Ovary (tissue), 9 donors: ENCODE results near the gene SLC39A13. TPM values are rescaled to one million over a fixed set of nuclear protein-coding genes. Genes with fewer than 3 reads are reported as not detected.

Source experiments
- DNase-seq, 5 donors: peaks; one replicate each; pipeline ENCODE4 v3.0.0-alpha.2; 2019 to 2020
- H3K27ac ChIP-seq, 2 donors: fragments of 200-600 bp; one replicate each; pipeline versions ENCODE4 v1.5.1 to v1.8.0; 2019 to 2022
- H3K27me3 ChIP-seq: fragments of 200-600 bp; one replicate; pipeline ENCODE4 v1.8.0; 2022
- H3K36me3 ChIP-seq: fragments of 200-600 bp; sonication (generic); one replicate; pipeline ENCODE4 v1.5.1; 2019
- H3K4me1 ChIP-seq: one replicate; pipeline ENCODE4 v1.8.1; 2013; ENCODE audit warnings: mild to moderate bottlenecking, moderate library complexity; ENCODE audit not compliant: insufficient read depth
- H3K4me3 ChIP-seq: fragments of 200-600 bp; sonication (generic); one replicate; pipeline ENCODE4 v1.5.1; 2017
- H3K9me3 ChIP-seq, 2 donors: fragments of 200-600 bp in 1 of 2; sonication (generic) in 1 of 2; one replicate each; pipeline versions ENCODE4 v1.5.1 to v1.8.1; 2013 to 2019; ENCODE audit warnings: mild to moderate bottlenecking in 1 of 2, moderate library complexity in 1 of 2
- EP300 ChIP-seq: sonication (generic); formaldehyde crosslinking; IDR thresholded peaks from one replicate; pipeline ENCODE4 v1.6.1; 2017; ENCODE audit warnings: antibody characterized with exemption
- POLR2A ChIP-seq: fragments of 450-650 bp; IDR thresholded peaks from one replicate; pipeline ENCODE4 v1.6.1; 2017; ENCODE audit warnings: antibody characterized with exemption, mild to moderate bottlenecking, moderate library complexity
- WGBS, 3 donors: extraction: QIAGEN DNeasy Blood & Tissue Kit in 1 of 3; methylation state at CpG; one replicate each; pipeline versions ENCODE4 v1.1.5 to v1.1.7; 2013 to 2017; 5-methylcytosine and 5-hydroxymethylcytosine counted together
- intact Hi-C, 4 donors: fragments of 100-400 bp; cut with DNase I; formaldehyde crosslinking; loops; one replicate each; pipeline versions ENCODE4 v1.11.0 to v1.15.1; 2022 to 2023
- polyA plus RNA-seq, 2 donors: library from polyadenylated mRNA; stranded (reverse); fragments of 200-250 nt in 1 of 2; fragments of 350-450 nt in 1 of 2; fragmentation: Illumina TruSeq in 1 of 2; extraction: RNeasy Lipid Tissue Mini Kit (QIAGEN cat#74804) in 1 of 2; gene quantifications; one replicate each; pipeline ENCODE4 v1.2.3, GENCODE V29; 2013 to 2014
- total RNA-seq, 7 donors: library from RNA; depleted of rRNA in 2 of 7; stranded (reverse); fragments of >200 nt in 2 of 7; fragmentation: NEBNext Ultra II Directional in 3 of 7; extraction: Animal tissue kit (Norgen Biotek cat#: 25700) in 3 of 7; gene quantifications; one replicate each; pipeline versions ENCODE4 v1.1.0 to v1.2.4, GENCODE V29; 2016 to 2023
- TF ChIP-seq, protein P1 (sequence below), 3 donors: fragments of 450-650 bp in 2 of 3; fragments of 200-600 bp in 1 of 3; IDR thresholded peaks; one replicate each; pipeline versions ENCODE4 v1.5.1 to v1.8.0; 2016 to 2022; ENCODE audit warnings: antibody characterized with exemption in 3 of 3, mild to moderate bottlenecking in 1 of 3
- donor health status: DM: no; HTN: no; CAD: no; lungs with moderate emphysema.
- donor health status: DM: no; HTN: no; CAD: no.
- donor health status: Bipolar disorder and iron deficiency.
- donor health status: DM: yes; HTN: yes; CAD: no.
- donor health status: DM: no; HTN: no; CAD: no.
- donor health status: DM: yes; HTN: yes; CAD: no.

Gene SLC39A13
- total and polyA plus RNA-seq, 9 donors = 2.8 to 60.2 (median 51.7) TPM

DNA sequence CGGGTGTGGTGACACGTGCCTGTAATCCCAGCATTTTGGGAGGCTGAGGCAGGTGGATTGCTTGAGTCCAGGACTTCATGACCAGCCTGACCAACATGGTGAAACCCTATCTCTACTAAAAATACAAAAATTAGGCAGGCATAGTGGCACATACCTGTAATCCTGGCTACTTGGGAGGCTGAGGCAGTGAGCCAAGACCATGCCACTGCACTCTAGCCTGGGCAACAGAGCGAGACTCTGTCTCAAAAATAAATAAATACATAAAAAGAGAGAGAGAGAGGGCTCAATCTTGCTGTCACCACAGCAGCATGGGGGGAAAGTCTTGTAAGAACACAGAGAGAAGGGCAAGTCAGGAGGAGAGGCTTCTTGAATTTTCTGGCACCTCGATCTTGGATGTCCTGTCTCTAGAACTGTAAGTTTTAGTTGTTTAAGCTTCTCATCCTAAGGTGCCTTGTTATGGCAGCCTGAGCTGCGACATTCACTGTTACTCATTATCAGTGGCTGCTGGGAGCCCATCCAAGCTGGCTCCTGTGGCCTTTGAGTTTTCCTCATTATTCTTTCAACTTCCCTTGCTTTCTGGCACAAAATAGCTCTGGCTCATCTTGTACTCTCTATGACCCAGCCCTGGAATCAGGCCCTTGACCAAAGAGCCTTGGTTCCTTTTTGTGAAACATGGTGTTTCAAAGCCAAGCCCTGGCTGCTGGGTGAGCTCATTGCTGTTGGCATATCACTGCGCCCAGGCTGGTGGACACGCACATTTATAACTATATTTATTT, 25.8 kb downstream of the SLC39A13 start:
- no peaks in the 10 kb centered on the region for H3K36me3 ChIP-seq
- TF ChIP-seq EP300 (no peak), POLR2A (no peak)
- TF ChIP-seq, protein P1, sequence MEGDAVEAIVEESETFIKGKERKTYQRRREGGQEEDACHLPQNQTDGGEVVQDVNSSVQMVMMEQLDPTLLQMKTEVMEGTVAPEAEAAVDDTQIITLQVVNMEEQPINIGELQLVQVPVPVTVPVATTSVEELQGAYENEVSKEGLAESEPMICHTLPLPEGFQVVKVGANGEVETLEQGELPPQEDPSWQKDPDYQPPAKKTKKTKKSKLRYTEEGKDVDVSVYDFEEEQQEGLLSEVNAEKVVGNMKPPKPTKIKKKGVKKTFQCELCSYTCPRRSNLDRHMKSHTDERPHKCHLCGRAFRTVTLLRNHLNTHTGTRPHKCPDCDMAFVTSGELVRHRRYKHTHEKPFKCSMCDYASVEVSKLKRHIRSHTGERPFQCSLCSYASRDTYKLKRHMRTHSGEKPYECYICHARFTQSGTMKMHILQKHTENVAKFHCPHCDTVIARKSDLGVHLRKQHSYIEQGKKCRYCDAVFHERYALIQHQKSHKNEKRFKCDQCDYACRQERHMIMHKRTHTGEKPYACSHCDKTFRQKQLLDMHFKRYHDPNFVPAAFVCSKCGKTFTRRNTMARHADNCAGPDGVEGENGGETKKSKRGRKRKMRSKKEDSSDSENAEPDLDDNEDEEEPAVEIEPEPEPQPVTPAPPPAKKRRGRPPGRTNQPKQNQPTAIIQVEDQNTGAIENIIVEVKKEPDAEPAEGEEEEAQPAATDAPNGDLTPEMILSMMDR (IDR thresholded peaks at IDR 0.05) = no peak
- H3K4me1 ChIP-seq = no peaks in the 10 kb centered on the region
- H3K9me3 ChIP-seq = no peaks in the 10 kb centered on the region
- WGBS, 3 donors = 55 to 65% (median 55%) methylated on average over 7 of the region's 7 CpGs
- intact Hi-C loops = no loop called here
- peak overlapping the region in 1 of 2 donors; percentile 54 for H3K27ac ChIP-seq
- H3K4me3 ChIP-seq = no peak overlapping the region
- peak in 4 of 5 donors; percentile 65 to 76 (median 69) for DNase-seq
- H3K27me3 ChIP-seq = no peaks in the 10 kb centered on the region

DNA sequence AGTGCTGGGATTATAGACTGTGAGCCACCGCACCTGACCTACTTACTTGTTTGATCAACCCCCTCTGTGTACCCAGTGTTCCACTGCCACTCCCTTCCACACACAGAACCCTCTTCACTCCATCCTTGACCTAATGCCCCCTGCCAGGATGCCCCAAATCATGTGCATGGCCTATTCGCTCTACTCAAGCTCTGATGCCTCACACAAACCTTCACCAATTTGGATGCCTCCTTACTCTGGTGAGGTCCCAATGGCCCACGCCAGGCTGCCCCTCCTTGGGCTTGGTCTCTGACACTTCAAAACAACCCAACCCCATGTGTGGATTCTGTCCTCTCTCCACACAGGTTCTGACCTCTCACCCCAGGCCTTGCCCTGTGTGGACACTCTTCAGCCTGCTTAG, 27.3 kb downstream of the SLC39A13 start:
- intact Hi-C loops = no loop called here
- TF ChIP-seq POLR2A (no peak), EP300 (no peak)
- TF ChIP-seq, protein P1 (IDR thresholded peaks at IDR 0.05) = no peak
- Histone ChIP-seq H3K4me1 (no peaks in the 10 kb centered on the region), H3K9me3 (no peaks in the 10 kb centered on the region), H3K4me3 (no peak overlapping the region), H3K36me3 (no peaks in the 10 kb centered on the region), H3K27ac (no peak overlapping the region), H3K27me3 (no peaks in the 10 kb centered on the region)
- WGBS, 3 donors = 93 to 97% (median 96%) methylated on average over 3 of the region's 3 CpGs
- DNase-seq = no peak

DNA sequence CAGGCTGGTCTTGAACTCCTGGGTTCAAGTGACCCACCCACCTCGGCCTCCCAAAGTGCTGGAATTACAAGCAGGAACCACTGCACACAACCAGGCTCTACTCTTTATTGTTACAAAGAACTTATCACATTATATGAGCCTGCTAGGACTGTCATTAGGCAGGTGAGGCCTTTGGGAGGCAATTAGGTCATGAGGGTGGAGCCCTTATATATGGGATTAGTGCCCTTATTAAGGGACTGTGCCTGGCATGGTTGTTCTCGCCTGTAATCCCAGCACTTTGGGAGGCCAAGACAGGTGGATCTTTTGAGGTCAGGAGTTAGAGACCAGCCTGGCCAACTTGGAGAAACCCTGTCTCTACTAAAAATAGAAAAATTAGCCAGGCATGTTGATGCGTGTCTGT, 28.3 kb downstream of the SLC39A13 start:
- TF ChIP-seq POLR2A (no peak), EP300 (no peak)
- no peak for DNase-seq
- no peak overlapping the region for H3K27ac ChIP-seq
- no peaks in the 10 kb centered on the region for H3K36me3 ChIP-seq
- intact Hi-C loops = no loop called here
- WGBS, 3 donors = 93 to 97% (median 96%) methylated on average over 3 of the region's 3 CpGs
- H3K4me3 ChIP-seq = no peak overlapping the region
- no peaks in the 10 kb centered on the region for H3K9me3 ChIP-seq
- no peaks in the 10 kb centered on the region for H3K27me3 ChIP-seq
- H3K4me1 ChIP-seq = no peaks in the 10 kb centered on the region

DNA sequence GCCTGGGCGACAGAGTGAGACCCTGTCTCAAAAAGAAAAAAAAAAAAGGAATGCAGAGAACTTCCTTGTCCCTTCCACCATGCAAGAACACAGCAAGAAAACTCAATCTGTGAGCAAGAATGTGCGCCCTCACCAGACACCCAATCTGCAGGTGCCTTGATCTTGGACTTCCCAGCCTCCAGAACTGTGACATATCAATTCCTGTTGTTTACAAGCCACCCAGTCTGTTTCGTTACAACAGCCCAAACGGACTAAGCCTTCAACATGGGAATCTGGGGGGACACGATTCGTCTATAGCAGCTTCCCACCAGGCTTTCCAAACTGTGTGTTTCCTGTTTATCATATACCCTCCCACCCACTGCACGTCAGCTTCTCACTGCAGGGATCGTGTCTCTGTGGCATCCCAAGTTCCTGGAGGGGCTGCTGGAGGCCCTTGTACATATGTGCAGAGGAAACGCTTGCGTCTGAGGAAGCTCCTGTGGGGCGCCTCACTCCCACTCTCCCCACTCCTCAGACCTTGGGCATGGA, 28.9 kb downstream of the SLC39A13 start:
- intact Hi-C loops = no loop called here

More for the DNA sequence above, 28.9 kb downstream of the SLC39A13 start:
- Histone ChIP-seq H3K27ac (no peak overlapping the region), H3K4me1 (no peaks in the 10 kb centered on the region), H3K9me3 (no peaks in the 10 kb centered on the region), H3K36me3 (no peaks in the 10 kb centered on the region), H3K27me3 (no peaks in the 10 kb centered on the region), H3K4me3 (no peak overlapping the region)
- TF ChIP-seq, protein P1 (IDR thresholded peaks at IDR 0.05) = no peak
- TF ChIP-seq POLR2A (no peak), EP300 (no peak)
- no peak for DNase-seq
- WGBS, 3 donors = 75 to 80% (median 75%) methylated on average over 11 of the region's 11 CpGs
